Endodermal cell (in vitro differentiated cells): ENCODE data around the gene SLC24A3. TPM values are rescaled to one million over a fixed set of nuclear protein-coding genes. Genes with fewer than 3 reads are reported as not detected.

ENCODE experiments used
- DNase-seq: peaks from one replicate; pipeline ENCODE4 v3.0.0-alpha.2; 2017
- H3K27ac ChIP-seq: 2 replicates; pipeline ENCODE4 v1.5.1; 2013; ENCODE audit warnings: mild to moderate bottlenecking, low read depth, low read length, moderate library complexity
- H3K27me3 ChIP-seq: 2 replicates; pipeline ENCODE4 v1.6.1; 2013; ENCODE audit warnings: mild to moderate bottlenecking, low read length, moderate library complexity; ENCODE audit not compliant: insufficient read depth, control insufficient read depth, poor library complexity, severe bottlenecking
- H3K36me3 ChIP-seq: 2 replicates; pipeline ENCODE4 v1.7.0; 2013; ENCODE audit warnings: mild to moderate bottlenecking, low read length, moderate library complexity; ENCODE audit not compliant: control insufficient read depth, insufficient read depth
- H3K4me1 ChIP-seq: one replicate; pipeline ENCODE4 v1.7.0; 2013; ENCODE audit warnings: low read length; ENCODE audit not compliant: control insufficient read depth, insufficient read depth
- H3K4me3 ChIP-seq: 2 replicates; pipeline ENCODE4 v1.5.1; 2013; ENCODE audit warnings: mild to moderate bottlenecking, low read length, moderate library complexity
- H3K9ac ChIP-seq: 2 replicates; pipeline ENCODE4 v1.6.1; 2013; ENCODE audit warnings: mild to moderate bottlenecking, low read length, moderate library complexity; ENCODE audit not compliant: poor library complexity, severe bottlenecking; ENCODE audit errors: extremely low read depth
- H3K9me3 ChIP-seq: 2 replicates; pipeline ENCODE4 v1.6.1; 2013; ENCODE audit warnings: mild to moderate bottlenecking, low read length, moderate library complexity; ENCODE audit not compliant: control insufficient read depth
- H3K27ac Mint-ChIP-seq: 2 replicates; pipeline ENCODE4 v1.8.0; 2020; ENCODE audit warnings: mixed read lengths
- H3K27me3 Mint-ChIP-seq: 2 replicates; pipeline ENCODE4 v1.8.0; 2021; ENCODE audit warnings: mild to moderate bottlenecking, mixed read lengths; ENCODE audit not compliant: insufficient read depth
- H3K36me3 Mint-ChIP-seq: 2 replicates; pipeline ENCODE4 v1.8.0; 2020; ENCODE audit warnings: low read depth, mixed read lengths
- H3K4me1 Mint-ChIP-seq: 2 replicates; pipeline ENCODE4 v1.8.0; 2020; ENCODE audit warnings: mixed read lengths
- H3K4me3 Mint-ChIP-seq: 2 replicates; pipeline ENCODE4 v1.8.0; 2020; ENCODE audit warnings: mild to moderate bottlenecking, moderate library complexity, mixed read lengths
- H3K9me3 Mint-ChIP-seq: 2 replicates; pipeline ENCODE4 v1.8.0; 2020; ENCODE audit warnings: mild to moderate bottlenecking, mixed read lengths
- WGBS, 2 experiments: methylation state at CpG; one replicate each; pipeline versions ENCODE4 v1.1.5 to v1.1.7; 2013; ENCODE audit warnings: missing lambda C conversion rate in 2 of 2, mixed read lengths in 1 of 2; ENCODE audit not compliant: insufficient coverage in 1 of 2, insufficient read length in 1 of 2; 5-methylcytosine and 5-hydroxymethylcytosine counted together
- total RNA-seq, 2 donors: library from RNA; stranded (reverse); fragmentation: NEBNext Ultra II Directional in 1 of 2; extraction: Animal tissue kit (Norgen Biotek cat#: 25700) in 1 of 2; gene quantifications; 2 replicates in 1 of 2; 3 replicates in 1 of 2; pipeline ENCODE4 v1.2.1, GENCODE V29; 2021
- TF ChIP-seq, protein P1 (sequence below): fragments of 200-600 bp; sonication (generic); conservative IDR thresholded peaks from 2 replicates; pipeline ENCODE4 v1.5.0; 2021; ENCODE audit warnings: antibody characterized with exemption, mild to moderate bottlenecking

SLC24A3 gene
- total RNA-seq, 2 donors from 2014 or later, result 1.5 to 1.8 TPM

DNA sequence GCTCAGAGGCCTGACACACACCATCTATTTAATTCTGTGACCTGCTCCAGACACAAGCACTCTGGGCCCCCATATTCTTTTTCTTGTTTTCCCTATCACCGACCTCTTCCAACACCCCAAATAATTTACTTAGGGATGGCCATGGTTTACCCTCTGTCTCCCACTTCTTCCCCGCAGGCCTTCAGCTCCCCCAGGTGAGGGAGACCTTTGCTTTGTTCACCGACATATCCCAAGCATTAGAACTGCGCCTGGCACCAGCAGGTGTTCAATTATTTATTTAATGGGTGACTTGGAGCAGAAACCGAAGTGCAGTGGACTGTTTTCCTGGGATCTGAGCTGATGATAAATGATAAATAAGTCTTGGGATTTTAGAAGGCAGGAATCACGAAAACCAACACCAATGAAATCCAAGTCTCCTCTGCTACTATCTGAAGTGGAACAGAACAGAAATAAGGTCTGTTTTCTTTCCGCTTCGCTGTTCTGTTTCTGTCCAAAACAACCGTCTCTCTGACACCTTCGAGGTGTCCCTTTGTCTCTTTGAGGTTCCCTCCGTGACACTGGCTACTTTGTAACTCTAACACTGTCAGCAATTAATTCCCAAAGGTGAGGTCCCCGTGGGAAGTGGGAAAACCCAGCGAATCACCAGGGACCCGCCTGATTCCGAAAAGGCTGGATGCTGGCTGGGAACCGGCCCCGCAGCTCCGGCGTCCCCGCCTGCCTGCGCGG is 544.5 kb downstream of the SLC24A3 start:
- Histone ChIP-seq H3K36me3 (no peaks in the 10 kb centered on the region), H3K9me3 (no peaks in the 10 kb centered on the region), H3K4me1 (peaks cover 4% of the 10 kb centered on the region), H3K27ac (peak overlapping the region; percentile 91), H3K9ac (peak overlapping the region; percentile 86), H3K27me3 (no peaks in the 10 kb centered on the region), H3K4me3 (peak overlapping the region; percentile 85)
- Mint-ChIP-seq H3K9me3 (no peaks in the 10 kb centered on the region), H3K36me3 (no peaks in the 10 kb centered on the region), H3K27me3 (peaks cover 34% of the 10 kb centered on the region), H3K4me1 (peaks cover 30% of the 10 kb centered on the region), H3K27ac (peak overlapping the region; percentile 95), H3K4me3 (peak overlapping the region; percentile 96)
- 29 to 56% methylated on average over 8 to 22 of the region's 22 CpGs for WGBS, 2 experiments
- no peak for DNase-seq
- TF ChIP-seq, protein P1, sequence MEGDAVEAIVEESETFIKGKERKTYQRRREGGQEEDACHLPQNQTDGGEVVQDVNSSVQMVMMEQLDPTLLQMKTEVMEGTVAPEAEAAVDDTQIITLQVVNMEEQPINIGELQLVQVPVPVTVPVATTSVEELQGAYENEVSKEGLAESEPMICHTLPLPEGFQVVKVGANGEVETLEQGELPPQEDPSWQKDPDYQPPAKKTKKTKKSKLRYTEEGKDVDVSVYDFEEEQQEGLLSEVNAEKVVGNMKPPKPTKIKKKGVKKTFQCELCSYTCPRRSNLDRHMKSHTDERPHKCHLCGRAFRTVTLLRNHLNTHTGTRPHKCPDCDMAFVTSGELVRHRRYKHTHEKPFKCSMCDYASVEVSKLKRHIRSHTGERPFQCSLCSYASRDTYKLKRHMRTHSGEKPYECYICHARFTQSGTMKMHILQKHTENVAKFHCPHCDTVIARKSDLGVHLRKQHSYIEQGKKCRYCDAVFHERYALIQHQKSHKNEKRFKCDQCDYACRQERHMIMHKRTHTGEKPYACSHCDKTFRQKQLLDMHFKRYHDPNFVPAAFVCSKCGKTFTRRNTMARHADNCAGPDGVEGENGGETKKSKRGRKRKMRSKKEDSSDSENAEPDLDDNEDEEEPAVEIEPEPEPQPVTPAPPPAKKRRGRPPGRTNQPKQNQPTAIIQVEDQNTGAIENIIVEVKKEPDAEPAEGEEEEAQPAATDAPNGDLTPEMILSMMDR, result no peak

DNA sequence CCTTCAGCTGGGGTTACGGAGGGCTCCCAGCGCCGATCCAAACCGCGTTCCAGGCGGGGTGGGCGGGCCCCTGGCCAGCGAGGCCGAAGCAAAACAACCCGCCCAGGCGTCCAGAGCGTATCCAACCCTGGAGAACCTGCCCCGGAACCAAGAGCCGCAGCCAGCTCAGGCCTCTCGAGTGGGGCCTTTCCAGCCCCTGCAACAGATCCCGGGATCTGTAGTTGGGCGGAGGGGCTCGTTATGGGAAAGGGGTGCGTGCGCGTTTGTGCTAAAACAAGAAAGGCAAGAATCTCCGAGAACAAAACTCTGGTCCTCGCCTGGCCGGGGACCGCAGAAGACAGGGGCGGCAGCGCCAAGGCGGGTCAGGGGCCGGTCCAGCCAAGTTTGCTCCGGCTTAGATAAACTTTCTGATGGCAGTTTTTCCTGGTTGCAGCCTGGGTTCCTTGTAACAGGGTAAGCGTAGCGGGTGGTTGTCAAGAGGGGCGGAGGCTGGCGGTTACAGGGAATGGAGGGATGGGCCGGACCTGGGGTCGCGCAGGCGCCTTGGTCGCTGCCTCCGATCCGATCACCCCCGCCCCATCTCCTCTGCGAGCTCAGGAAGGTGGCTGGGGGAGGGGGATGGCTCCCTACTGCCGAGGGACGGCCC is 545.2 kb downstream of the SLC24A3 start:
- no peaks in the 10 kb centered on the region for H3K36me3 ChIP-seq
- peaks cover 24% of the 10 kb centered on the region for H3K4me1 Mint-ChIP-seq
- no peaks in the 10 kb centered on the region for H3K9me3 ChIP-seq
- peak overlapping the region; percentile 91 for H3K27ac ChIP-seq
- peaks cover 4% of the 10 kb centered on the region for H3K4me1 ChIP-seq
- TF ChIP-seq, protein P1, result no peak
- H3K4me3 Mint-ChIP-seq, result peak overlapping the region; percentile 96
- peak overlapping the region; percentile 86 for H3K9ac ChIP-seq
- WGBS, 2 experiments, result 0 to 1% methylated on average over 10 to 40 of the region's 45 CpGs
- peak overlapping the region; percentile 85 for H3K4me3 ChIP-seq
- no peaks in the 10 kb centered on the region for H3K27me3 ChIP-seq
- H3K27ac Mint-ChIP-seq, result peak overlapping the region; percentile 95
- peaks cover 34% of the 10 kb centered on the region for H3K27me3 Mint-ChIP-seq
- no peaks in the 10 kb centered on the region for H3K9me3 Mint-ChIP-seq
- peaks cover 3% of the 10 kb centered on the region for H3K36me3 Mint-ChIP-seq
- DNase-seq, result peak; percentile 98

GRCh38 chr20:19758133-19758500 is 545.7 kb downstream of the SLC24A3 start, which contains the start of gene RIN2:
RIN2 (plus strand) TSS chr20:19758258; CDS start chr20:19889602, 131,344 bp downstream.
- no peak for DNase-seq
- H3K9ac ChIP-seq, result peak within 1 kb of the TSS; percentile 86
- Mint-ChIP-seq H3K27ac (peak within 1 kb of the TSS; percentile 95), H3K36me3 (peaks cover 3% of the 10 kb centered on the region), H3K9me3 (no peaks in the 10 kb centered on the region), H3K4me1 (peaks cover 23% of the 10 kb centered on the region), H3K4me3 (peak within 1 kb of the TSS; percentile 96), H3K27me3 (peaks cover 32% of the 10 kb centered on the region)
- 0% methylated on average over 25 of the region's 25 CpGs; no CpG with 5 or more reads in 1 of the 2 experiments for WGBS, 2 experiments
- H3K4me3 ChIP-seq, result peak within 1 kb of the TSS; percentile 85
- no peaks in the 10 kb centered on the region for H3K27me3 ChIP-seq
- no peaks in the 10 kb centered on the region for H3K9me3 ChIP-seq
- TF ChIP-seq, protein P1, result no peak
- H3K36me3 ChIP-seq, result no peaks in the 10 kb centered on the region
- peak within 1 kb of the TSS; percentile 91 for H3K27ac ChIP-seq
- H3K4me1 ChIP-seq, result peaks cover 4% of the 10 kb centered on the region
